ENCODE measurements around the gene SYNPO2. TPM values are rescaled to one million over a fixed set of nuclear protein-coding genes. Genes with fewer than 3 reads are reported as not detected.
A peak's percentile ranks its signal among the peaks of the same experiment; 100 is the strongest.
"Not testable (repeated sequence)": the region's sequence is repeated elsewhere in the genome, so short reads cannot be mapped to it uniquely, and the experiment has no call there.

Gene SYNPO2
- total and polyA plus RNA-seq, 4 donors = 85.9 to 1,531 (median 273) TPM

- Histone ChIP-seq H3K4me3 (ENCODE audit: low read length in 2 of 2) (no peak overlapping the region), H3K4me1 (ENCODE audit: control insufficient read depth in 1 of 2, insufficient read depth in 2 of 2, low read length in 2 of 2) (peaks cover 5 to 10% of the 10 kb centered on the region in 2 donors), H3K36me3 (ENCODE audit: control insufficient read depth in 1 of 2, insufficient read depth in 2 of 2, low read length in 1 of 2) (no peaks in the 10 kb centered on the region), H3K27ac (ENCODE audit: low read depth in 1 of 2, low read length in 2 of 2) (peak overlapping the region in 1 of 2 donors; percentile 91), H3K9me3 (ENCODE audit: control insufficient read depth, low read length) (no peaks in the 10 kb centered on the region), H3K27me3 (ENCODE audit: control insufficient read depth in 1 of 2, insufficient read depth in 2 of 2, low read length in 1 of 2) (no peaks in the 10 kb centered on the region)
- WGBS, 2 donors = 44 to 46% methylated on average over 7 of the region's 7 CpGs
- intact Hi-C loops (cut with DNase I) = no loop called here
- DNase-seq = no peak
- peak; percentile 79 for ATAC-seq (ENCODE audit: low FRiP score)
Observed at GRCh38 chr4:119010909-119011606, 122.4 kb downstream of the SYNPO2 start.

- Histone ChIP-seq H3K27me3 (ENCODE audit: control insufficient read depth in 1 of 2, insufficient read depth in 2 of 2, low read length in 1 of 2) (no peaks in the 10 kb centered on the region), H3K9me3 (ENCODE audit: control insufficient read depth, low read length) (no peaks in the 10 kb centered on the region), H3K4me3 (ENCODE audit: low read length in 2 of 2) (no peak overlapping the region), H3K36me3 (ENCODE audit: control insufficient read depth in 1 of 2, insufficient read depth in 2 of 2, low read length in 1 of 2) (no peaks in the 10 kb centered on the region), H3K4me1 (ENCODE audit: control insufficient read depth in 1 of 2, insufficient read depth in 2 of 2, low read length in 2 of 2) (peaks cover 5 to 10% of the 10 kb centered on the region in 2 donors), H3K27ac (ENCODE audit: low read depth in 1 of 2, low read length in 2 of 2) (no peak overlapping the region)
- DNase-seq (no peak), ATAC-seq (ENCODE audit: low FRiP score) (no peak)
- intact Hi-C loops (cut with DNase I) = no loop called here
- 88 to 94% methylated on average over 1 of the region's 1 CpG for WGBS, 2 donors
Observed at GRCh38 chr4:119011607-119011988, 122.9 kb downstream of the SYNPO2 start.

- ATAC-seq (ENCODE audit: low FRiP score) = no peak
- DNase-seq = no peak
- Histone ChIP-seq H3K4me1 (ENCODE audit: control insufficient read depth in 1 of 2, insufficient read depth in 2 of 2, low read length in 2 of 2) (peaks cover 4 to 5% of the 10 kb centered on the region in 2 donors), H3K27ac (ENCODE audit: low read depth in 1 of 2, low read length in 2 of 2) (peak overlapping the region; percentile 28 to 39), H3K36me3 (ENCODE audit: control insufficient read depth in 1 of 2, insufficient read depth in 2 of 2, low read length in 1 of 2) (no peaks in the 10 kb centered on the region), H3K9me3 (ENCODE audit: control insufficient read depth, low read length) (no peaks in the 10 kb centered on the region), H3K4me3 (ENCODE audit: low read length in 2 of 2) (no peak overlapping the region), H3K27me3 (ENCODE audit: control insufficient read depth in 1 of 2, insufficient read depth in 2 of 2, low read length in 1 of 2) (no peaks in the 10 kb centered on the region)
- intact Hi-C loops (cut with DNase I) = no loop called here
- WGBS, 2 donors = 95 to 98% methylated on average over 2 of the region's 2 CpGs
Observed at GRCh38 chr4:119014658-119015057, 126.0 kb downstream of the SYNPO2 start.

GRCh38 chr4:119016636-119017035, 128.0 kb downstream of the SYNPO2 start:
- Histone ChIP-seq H3K9me3 (ENCODE audit: control insufficient read depth, low read length) (no peaks in the 10 kb centered on the region), H3K36me3 (ENCODE audit: control insufficient read depth in 1 of 2, insufficient read depth in 2 of 2, low read length in 1 of 2) (no peaks in the 10 kb centered on the region), H3K27me3 (ENCODE audit: control insufficient read depth in 1 of 2, insufficient read depth in 2 of 2, low read length in 1 of 2) (no peaks in the 10 kb centered on the region), H3K27ac (ENCODE audit: low read depth in 1 of 2, low read length in 2 of 2) (peak overlapping the region in 1 of 2 donors; percentile 99), H3K4me1 (ENCODE audit: control insufficient read depth in 1 of 2, insufficient read depth in 2 of 2, low read length in 2 of 2) (peaks cover 0 to under 1% of the 10 kb centered on the region in 2 donors), H3K4me3 (ENCODE audit: low read length in 2 of 2) (no peak overlapping the region)
- intact Hi-C loops (cut with DNase I) = no loop called here
- no peak for DNase-seq
- ATAC-seq (ENCODE audit: low FRiP score) = peak; percentile 67
- 1 to 4% methylated on average over 2 of the region's 2 CpGs for WGBS, 2 donors

GRCh38 chr4:119017636-119018035, 129.0 kb downstream of the SYNPO2 start:
- 77 to 80% methylated on average over 2 of the region's 2 CpGs for whole genome bisulfite sequencing, 2 donors
- H3K27ac ChIP-seq (ENCODE audit: low read depth in 1 of 2, low read length in 2 of 2) = peak overlapping the region in 1 of 2 donors; percentile 99

GRCh38 chr4:119020158-119020557, 131.5 kb downstream of the SYNPO2 start:
- Histone ChIP-seq H3K36me3 (ENCODE audit: control insufficient read depth in 1 of 2, insufficient read depth in 2 of 2, low read length in 1 of 2) (no peaks in the 10 kb centered on the region), H3K4me1 (ENCODE audit: control insufficient read depth in 1 of 2, insufficient read depth in 2 of 2, low read length in 2 of 2) (no peaks in the 10 kb centered on the region), H3K4me3 (ENCODE audit: low read length in 2 of 2) (no peak overlapping the region), H3K9me3 (ENCODE audit: control insufficient read depth, low read length) (no peaks in the 10 kb centered on the region), H3K27ac (ENCODE audit: low read depth in 1 of 2, low read length in 2 of 2) (no peak overlapping the region), H3K27me3 (ENCODE audit: control insufficient read depth in 1 of 2, insufficient read depth in 2 of 2, low read length in 1 of 2) (no peaks in the 10 kb centered on the region)
- no peak for ATAC-seq (ENCODE audit: low FRiP score)
- WGBS, 2 donors = 35 to 54% methylated on average over 1 of the region's 1 CpG
- intact Hi-C loops (cut with DNase I) = no loop called here
- DNase-seq = no peak

More at GRCh38 chr4:119017636-119018035, 129.0 kb downstream of the SYNPO2 start:
- Histone ChIP-seq H3K4me3 (ENCODE audit: low read length in 2 of 2) (no peak overlapping the region), H3K27me3 (ENCODE audit: control insufficient read depth in 1 of 2, insufficient read depth in 2 of 2, low read length in 1 of 2) (no peaks in the 10 kb centered on the region), H3K9me3 (ENCODE audit: control insufficient read depth, low read length) (no peaks in the 10 kb centered on the region), H3K4me1 (ENCODE audit: control insufficient read depth in 1 of 2, insufficient read depth in 2 of 2, low read length in 2 of 2) (no peaks in the 10 kb centered on the region), H3K36me3 (ENCODE audit: control insufficient read depth in 1 of 2, insufficient read depth in 2 of 2, low read length in 1 of 2) (no peaks in the 10 kb centered on the region)
- intact Hi-C loops (cut with DNase I) = no loop called here
- ATAC-seq (ENCODE audit: low FRiP score) = no peak
- no peak for DNase-seq

GRCh38 chr4:119022520-119022919, 133.9 kb downstream of the SYNPO2 start:
- ATAC-seq (ENCODE audit: low FRiP score); DNase-seq; H3K9me3 ChIP-seq (ENCODE audit: control insufficient read depth, low read length); intact Hi-C loops (cut with DNase I); H3K27ac ChIP-seq (ENCODE audit: low read depth in 1 of 2, low read length in 2 of 2); H3K4me3 ChIP-seq (ENCODE audit: low read length in 2 of 2); H3K4me1 ChIP-seq (ENCODE audit: control insufficient read depth in 1 of 2, insufficient read depth in 2 of 2, low read length in 2 of 2); H3K27me3 ChIP-seq (ENCODE audit: control insufficient read depth in 1 of 2, insufficient read depth in 2 of 2, low read length in 1 of 2); H3K36me3 ChIP-seq (ENCODE audit: control insufficient read depth in 1 of 2, insufficient read depth in 2 of 2, low read length in 1 of 2): not testable (repeated sequence)
- WGBS, 2 donors = 97 to 99% methylated on average over 4 of the region's 4 CpGs

GRCh38 chr4:119024102-119024501, 135.4 kb downstream of the SYNPO2 start:
- Histone ChIP-seq H3K4me3 (ENCODE audit: low read length in 2 of 2) (no peak overlapping the region), H3K27ac (ENCODE audit: low read depth in 1 of 2, low read length in 2 of 2) (peak overlapping the region in 1 of 2 donors; percentile 80), H3K27me3 (ENCODE audit: control insufficient read depth in 1 of 2, insufficient read depth in 2 of 2, low read length in 1 of 2) (no peaks in the 10 kb centered on the region), H3K36me3 (ENCODE audit: control insufficient read depth in 1 of 2, insufficient read depth in 2 of 2, low read length in 1 of 2) (no peaks in the 10 kb centered on the region), H3K9me3 (ENCODE audit: control insufficient read depth, low read length) (no peaks in the 10 kb centered on the region), H3K4me1 (ENCODE audit: control insufficient read depth in 1 of 2, insufficient read depth in 2 of 2, low read length in 2 of 2) (peaks cover 0 to 4% of the 10 kb centered on the region in 2 donors)
- intact Hi-C loops (cut with DNase I) = no loop called here
- DNase-seq (no peak), ATAC-seq (ENCODE audit: low FRiP score) (no peak)
- 69 to 77% methylated on average over 4 of the region's 4 CpGs for WGBS, 2 donors

- WGBS, 2 donors = 17% methylated on average over 4 of the region's 4 CpGs
- H3K36me3 ChIP-seq (ENCODE audit: control insufficient read depth in 1 of 2, insufficient read depth in 2 of 2, low read length in 1 of 2) = peaks cover 0 to 5% of the 10 kb centered on the region in 2 donors
- no peak for ATAC-seq (ENCODE audit: low FRiP score)
- H3K9me3 ChIP-seq (ENCODE audit: control insufficient read depth, low read length) = no peaks in the 10 kb centered on the region
- no peaks in the 10 kb centered on the region for H3K27me3 ChIP-seq (ENCODE audit: control insufficient read depth in 1 of 2, insufficient read depth in 2 of 2, low read length in 1 of 2)
- intact Hi-C loops (cut with DNase I) = no loop called here
- peak overlapping the region in 1 of 2 donors; percentile 30 for H3K4me3 ChIP-seq (ENCODE audit: low read length in 2 of 2)
- H3K27ac ChIP-seq (ENCODE audit: low read depth in 1 of 2, low read length in 2 of 2) = peak overlapping the region in 1 of 2 donors; percentile 87
- DNase-seq = peak; percentile 50 to 77
- peaks cover 0 to 4% of the 10 kb centered on the region in 2 donors for H3K4me1 ChIP-seq (ENCODE audit: control insufficient read depth in 1 of 2, insufficient read depth in 2 of 2, low read length in 2 of 2)
Observed at GRCh38 chr4:119025420-119025819, 136.8 kb downstream of the SYNPO2 start.
